Measurements from ENCODE around the gene NOP56.

Gene NOP56

DNA sequence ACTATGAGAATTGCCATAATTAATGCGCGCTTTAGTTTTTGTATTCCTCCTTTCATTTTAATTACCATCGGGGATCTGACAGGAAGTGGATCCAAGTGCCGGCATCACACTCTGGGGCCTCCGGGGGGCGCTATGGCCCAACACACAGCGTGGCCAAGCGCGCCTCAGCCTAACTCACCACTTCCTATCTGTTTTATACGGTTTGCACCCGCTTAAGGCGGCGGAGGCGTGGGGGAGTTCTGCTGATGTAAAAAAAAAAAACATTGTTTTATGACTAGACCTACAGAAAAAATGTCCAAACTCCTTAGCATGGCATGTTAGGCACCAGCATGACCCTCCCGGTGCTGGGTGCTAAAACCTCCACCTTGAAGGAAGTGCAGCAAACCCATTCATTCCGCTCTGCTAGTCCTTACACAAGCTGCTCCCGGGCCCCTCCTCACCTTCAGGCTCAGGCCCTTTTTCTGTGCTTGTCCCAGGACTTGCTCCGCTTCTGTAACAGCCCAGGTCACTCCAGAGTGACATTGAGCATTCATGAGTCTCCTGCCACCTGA, 35.7 kb downstream of the NOP56 start:
- no peak overlapping the region for H3K27ac ChIP-seq
- TF ChIP-seq FOXP2 (optimal IDR thresholded peaks at IDR 0.05; ENCODE audit: control extremely low read depth, extremely low read length, insufficient read depth) (no peak), POLR2AphosphoS5 (IDR thresholded peaks at IDR 0.05; ENCODE audit: borderline replicate concordance, low read depth, low read length) (no peak)
- DNase-seq (ENCODE audit: low read depth, low spot score), result peak; percentile 12

DNA sequence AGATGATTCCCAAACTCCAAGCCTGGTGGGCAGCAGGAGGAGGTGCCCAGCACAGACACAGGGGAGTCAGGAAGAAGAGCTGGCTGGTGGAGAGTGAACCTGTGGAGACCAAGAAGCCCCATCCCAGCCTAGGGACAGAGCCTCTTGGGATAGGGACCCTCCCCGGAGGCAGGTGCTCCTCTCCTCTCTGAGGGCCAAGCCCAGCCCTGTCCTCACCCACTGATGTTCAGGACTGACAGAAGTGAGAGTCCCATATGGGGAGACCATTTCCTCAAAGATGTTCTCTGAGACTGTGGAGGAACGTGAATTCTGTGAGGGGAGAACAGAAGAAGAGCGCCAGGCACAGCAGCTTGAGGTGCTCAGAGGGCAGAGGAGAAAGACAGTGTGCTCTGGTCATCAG, 37.8 kb downstream of the NOP56 start:
- Histone ChIP-seq H3K9me3 (ENCODE audit: low read depth, low read length) (no peaks in the 10 kb centered on the region), H3K4me3 (no peak overlapping the region), H3K27ac (no peak overlapping the region), H3K36me3 (ENCODE audit: insufficient read depth, low read length) (no peaks in the 10 kb centered on the region), H3K9ac (ENCODE audit: insufficient read length) (no peak overlapping the region)
- no peak for DNase-seq (ENCODE audit: low read depth, low spot score)
- TF ChIP-seq FOXP2 (optimal IDR thresholded peaks at IDR 0.05; ENCODE audit: control extremely low read depth, extremely low read length, insufficient read depth) (no peak), EZH2 (IDR thresholded peaks at IDR 0.05) (no peak), POLR2AphosphoS5 (IDR thresholded peaks at IDR 0.05; ENCODE audit: borderline replicate concordance, low read depth, low read length) (no peak)

More for the DNA sequence above, 35.7 kb downstream of the NOP56 start:
- Histone ChIP-seq H3K4me3 (no peak overlapping the region), H3K36me3 (ENCODE audit: insufficient read depth, low read length) (no peaks in the 10 kb centered on the region), H3K9me3 (ENCODE audit: low read depth, low read length) (no peaks in the 10 kb centered on the region), H3K9ac (ENCODE audit: insufficient read length) (no peak overlapping the region)

DNA sequence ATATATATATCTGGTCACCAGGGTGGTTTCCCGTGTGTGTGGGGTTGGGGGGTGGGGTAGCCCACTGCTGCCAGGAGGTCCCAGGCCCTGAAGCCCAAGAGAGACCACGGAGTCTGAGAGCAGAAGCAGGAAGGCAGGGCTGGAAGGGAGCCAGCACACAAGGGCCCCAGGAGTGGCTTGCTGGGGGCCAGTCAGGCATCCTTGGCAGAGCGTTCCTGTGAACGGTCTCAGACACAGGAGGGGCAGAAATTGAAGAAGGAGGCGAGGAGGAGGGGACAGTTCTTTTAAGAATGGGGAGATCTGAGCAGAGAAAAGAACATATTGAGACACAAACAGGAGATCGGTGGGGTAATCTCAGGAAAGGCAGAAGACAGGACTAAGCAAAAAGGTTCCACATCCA, 38.3 kb downstream of the NOP56 start:
- Histone ChIP-seq H3K36me3 (ENCODE audit: insufficient read depth, low read length) (no peaks in the 10 kb centered on the region), H3K9ac (ENCODE audit: insufficient read length) (no peak overlapping the region), H3K27ac (no peak overlapping the region), H3K4me3 (no peak overlapping the region), H3K9me3 (ENCODE audit: low read depth, low read length) (no peaks in the 10 kb centered on the region)
- no peak for DNase-seq (ENCODE audit: low read depth, low spot score)
- TF ChIP-seq EZH2 (IDR thresholded peaks at IDR 0.05) (no peak), FOXP2 (optimal IDR thresholded peaks at IDR 0.05; ENCODE audit: control extremely low read depth, extremely low read length, insufficient read depth) (no peak), POLR2AphosphoS5 (IDR thresholded peaks at IDR 0.05; ENCODE audit: borderline replicate concordance, low read depth, low read length) (no peak)

DNA sequence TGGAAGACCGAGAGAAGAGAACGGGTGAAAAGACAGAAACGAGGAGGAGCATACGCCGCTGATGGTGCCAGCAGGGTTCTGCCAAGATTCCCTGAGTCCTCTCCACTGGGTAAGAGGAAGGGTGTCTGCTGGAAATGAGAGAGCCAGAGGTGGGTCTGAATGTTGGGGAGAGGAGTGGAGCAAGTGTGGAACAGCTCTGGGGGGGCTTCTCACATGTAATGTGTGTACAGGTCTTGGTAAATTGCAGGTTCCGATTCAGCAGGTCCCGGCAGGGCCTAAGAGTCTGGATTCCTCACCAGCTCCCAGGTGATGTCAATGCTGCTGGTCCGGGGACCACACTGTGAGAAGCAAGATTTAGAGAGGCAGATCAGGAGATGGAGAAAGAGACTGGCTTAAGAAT, 38.7 kb downstream of the NOP56 start:
- H3K9me3 ChIP-seq (ENCODE audit: low read depth, low read length), result no peaks in the 10 kb centered on the region
- TF ChIP-seq FOXP2 (optimal IDR thresholded peaks at IDR 0.05; ENCODE audit: control extremely low read depth, extremely low read length, insufficient read depth) (no peak), POLR2AphosphoS5 (IDR thresholded peaks at IDR 0.05; ENCODE audit: borderline replicate concordance, low read depth, low read length) (no peak), EZH2 (IDR thresholded peaks at IDR 0.05) (no peak)
- no peak overlapping the region for H3K27ac ChIP-seq
- H3K36me3 ChIP-seq (ENCODE audit: insufficient read depth, low read length), result no peaks in the 10 kb centered on the region
- no peak overlapping the region for H3K9ac ChIP-seq (ENCODE audit: insufficient read length)
- H3K4me3 ChIP-seq, result no peak overlapping the region
- no peak for DNase-seq (ENCODE audit: low read depth, low spot score)

GRCh38 chr20:2691663-2692035, 39.2 kb downstream of the NOP56 start:
- H3K36me3 ChIP-seq (ENCODE audit: insufficient read depth, low read length), result no peaks in the 10 kb centered on the region
- TF ChIP-seq POLR2AphosphoS5 (IDR thresholded peaks at IDR 0.05; ENCODE audit: borderline replicate concordance, low read depth, low read length), result no peak
- no peak for TF ChIP-seq FOXP2 (optimal IDR thresholded peaks at IDR 0.05; ENCODE audit: control extremely low read depth, extremely low read length, insufficient read depth)
- no peak for TF ChIP-seq EZH2 (IDR thresholded peaks at IDR 0.05)
- no peak overlapping the region for H3K27ac ChIP-seq
- DNase-seq (ENCODE audit: low read depth, low spot score), result no peak
- no peak overlapping the region for H3K4me3 ChIP-seq
- H3K9ac ChIP-seq (ENCODE audit: insufficient read length), result no peak overlapping the region
- H3K9me3 ChIP-seq (ENCODE audit: low read depth, low read length), result no peaks in the 10 kb centered on the region

- no peaks in the 10 kb centered on the region for H3K9me3 ChIP-seq (ENCODE audit: low read depth, low read length)
- no peak for TF ChIP-seq EZH2 (IDR thresholded peaks at IDR 0.05)
- no peak for TF ChIP-seq FOXP2 (optimal IDR thresholded peaks at IDR 0.05; ENCODE audit: control extremely low read depth, extremely low read length, insufficient read depth)
- TF ChIP-seq POLR2AphosphoS5 (IDR thresholded peaks at IDR 0.05; ENCODE audit: borderline replicate concordance, low read depth, low read length), result no peak
- no peak within 1 kb of the TSS for H3K9ac ChIP-seq (ENCODE audit: insufficient read length)
- H3K36me3 ChIP-seq (ENCODE audit: insufficient read depth, low read length), result no peaks in the 10 kb centered on the region
- no peak within 1 kb of the TSS for H3K27ac ChIP-seq
- no peak for DNase-seq (ENCODE audit: low read depth, low spot score)
- H3K4me3 ChIP-seq, result peak within 1 kb of the TSS; percentile 71
Measured at GRCh38 chr20:2692036-2692885, 39.8 kb downstream of the NOP56 start, which contains the start of gene EBF4. Gene EBF4 (plus strand): TSS chr20:2692780. CDS start chr20:2693646, 866 bp downstream.

GRCh38 chr20:2692886-2693285, 40.5 kb downstream of the NOP56 start:
- no peak for DNase-seq (ENCODE audit: low read depth, low spot score)
- no peak overlapping the region for H3K4me3 ChIP-seq
- H3K27ac ChIP-seq, result no peak overlapping the region
- no peaks in the 10 kb centered on the region for H3K36me3 ChIP-seq (ENCODE audit: insufficient read depth, low read length)
- TF ChIP-seq FOXP2 (optimal IDR thresholded peaks at IDR 0.05; ENCODE audit: control extremely low read depth, extremely low read length, insufficient read depth) (no peak), POLR2AphosphoS5 (IDR thresholded peaks at IDR 0.05; ENCODE audit: borderline replicate concordance, low read depth, low read length) (no peak), EZH2 (IDR thresholded peaks at IDR 0.05) (no peak)
- H3K9me3 ChIP-seq (ENCODE audit: low read depth, low read length), result no peaks in the 10 kb centered on the region
- H3K9ac ChIP-seq (ENCODE audit: insufficient read length), result no peak overlapping the region

- Histone ChIP-seq H3K9ac (ENCODE audit: insufficient read length) (no peak overlapping the region), H3K9me3 (ENCODE audit: low read depth, low read length) (no peaks in the 10 kb centered on the region), H3K36me3 (ENCODE audit: insufficient read depth, low read length) (no peaks in the 10 kb centered on the region), H3K27ac (no peak overlapping the region), H3K4me3 (peak overlapping the region; percentile 71)
- no peak for TF ChIP-seq FOXP2 (optimal IDR thresholded peaks at IDR 0.05; ENCODE audit: control extremely low read depth, extremely low read length, insufficient read depth)
- TF ChIP-seq EZH2 (IDR thresholded peaks at IDR 0.05), result no peak
- no peak for TF ChIP-seq POLR2AphosphoS5 (IDR thresholded peaks at IDR 0.05; ENCODE audit: borderline replicate concordance, low read depth, low read length)
- no peak for DNase-seq (ENCODE audit: low read depth, low spot score)
Measured at GRCh38 chr20:2693286-2694007, 41.0 kb downstream of the NOP56 start.

Data from SK-N-MC (cell line).